Inflammatory macrophage (primary cell): ENCODE results near the gene AJUBA.

Experiments used
- DNase-seq, 2 donors: peaks; one replicate each; pipeline ENCODE4 v3.0.0-alpha.2; 2020 to 2022

Gene AJUBA

DNA sequence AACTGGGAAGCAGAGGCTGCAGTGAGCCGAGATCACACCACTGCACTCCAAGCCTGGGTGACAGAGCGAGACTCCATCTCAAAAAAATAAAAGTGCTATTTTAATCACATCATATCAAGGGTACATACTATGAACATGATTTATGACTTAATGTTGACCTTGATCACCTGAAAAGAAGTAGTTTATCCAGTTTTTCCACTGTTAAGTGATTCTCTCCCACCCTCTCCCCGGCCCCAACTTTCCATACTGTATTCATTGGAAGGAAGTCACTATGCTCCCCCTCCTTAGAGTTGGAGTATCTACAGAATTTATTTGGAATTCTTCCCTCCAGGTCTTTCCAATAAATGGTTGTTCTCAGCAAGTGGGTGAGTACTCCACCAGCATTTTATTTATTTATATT, 50.2 kb downstream of the AJUBA start:
- no peak for DNase-seq

DNA sequence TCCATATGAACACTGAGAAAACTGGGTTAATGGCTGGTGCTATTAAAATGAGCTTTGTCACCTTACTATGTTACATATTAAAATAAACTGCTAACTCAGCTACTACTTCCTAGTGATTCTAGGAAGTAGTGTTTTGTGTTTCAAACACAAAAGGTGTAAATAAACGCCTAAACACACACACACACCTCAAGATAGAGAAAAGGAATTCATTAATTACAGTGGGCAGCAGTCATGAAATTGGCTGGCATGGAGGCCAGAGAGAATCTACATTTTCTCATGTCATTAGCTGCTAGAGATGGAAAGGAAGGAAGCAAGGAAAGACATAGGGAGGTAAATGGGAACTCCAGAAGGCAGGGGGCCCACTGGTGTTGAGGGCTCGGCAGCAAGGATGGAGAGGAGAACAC, 52.4 kb downstream of the AJUBA start:
- DNase-seq, result no peak

DNA sequence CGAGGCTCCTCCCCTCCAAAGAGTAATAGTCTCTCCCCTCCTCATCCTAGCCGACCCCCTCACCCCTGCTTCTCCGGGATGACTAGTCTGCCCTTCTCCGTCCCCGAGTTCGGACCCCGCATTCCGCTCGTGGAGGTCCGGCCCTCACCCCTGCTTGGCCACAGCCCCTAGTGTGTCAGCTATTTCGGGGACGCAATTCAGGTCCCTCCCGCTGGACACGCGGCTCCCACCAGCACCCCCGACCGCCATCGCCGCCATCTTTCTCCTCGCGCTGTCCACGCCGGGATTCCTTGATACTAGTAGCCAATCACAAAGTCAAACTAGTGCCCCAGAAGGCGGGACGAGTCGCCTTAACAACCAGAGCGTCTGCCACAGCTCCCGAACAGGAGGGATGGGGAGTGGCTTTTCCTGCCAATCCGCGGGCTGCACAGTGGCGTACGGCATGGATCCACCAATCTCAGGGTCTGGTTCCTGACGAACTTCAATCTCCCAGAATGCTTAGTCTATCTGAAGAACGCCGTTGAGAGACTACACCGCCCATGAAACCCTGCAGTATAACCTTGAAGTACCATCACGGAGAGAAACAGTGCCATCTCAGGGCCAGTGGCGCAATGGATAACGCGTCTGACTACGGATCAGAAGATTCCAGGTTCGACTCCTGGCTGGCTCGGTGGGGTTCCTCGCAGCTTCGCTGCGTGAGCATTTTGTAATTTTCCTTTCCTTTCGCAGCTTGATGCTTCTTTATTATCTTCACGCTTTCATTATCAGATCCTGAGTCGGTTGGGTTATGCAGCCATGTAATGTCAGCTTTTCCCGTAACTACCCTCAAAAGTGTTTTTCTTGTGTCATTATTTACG, 53.0 kb downstream of the AJUBA start, which contains the start of gene PRMT5:
TSS of gene PRMT5 (minus strand) at position 273 of the 857 bp plus-strand sequence. CDS start at position 258, 15 bp downstream.
- DNase-seq, result peak; percentile 100

DNA sequence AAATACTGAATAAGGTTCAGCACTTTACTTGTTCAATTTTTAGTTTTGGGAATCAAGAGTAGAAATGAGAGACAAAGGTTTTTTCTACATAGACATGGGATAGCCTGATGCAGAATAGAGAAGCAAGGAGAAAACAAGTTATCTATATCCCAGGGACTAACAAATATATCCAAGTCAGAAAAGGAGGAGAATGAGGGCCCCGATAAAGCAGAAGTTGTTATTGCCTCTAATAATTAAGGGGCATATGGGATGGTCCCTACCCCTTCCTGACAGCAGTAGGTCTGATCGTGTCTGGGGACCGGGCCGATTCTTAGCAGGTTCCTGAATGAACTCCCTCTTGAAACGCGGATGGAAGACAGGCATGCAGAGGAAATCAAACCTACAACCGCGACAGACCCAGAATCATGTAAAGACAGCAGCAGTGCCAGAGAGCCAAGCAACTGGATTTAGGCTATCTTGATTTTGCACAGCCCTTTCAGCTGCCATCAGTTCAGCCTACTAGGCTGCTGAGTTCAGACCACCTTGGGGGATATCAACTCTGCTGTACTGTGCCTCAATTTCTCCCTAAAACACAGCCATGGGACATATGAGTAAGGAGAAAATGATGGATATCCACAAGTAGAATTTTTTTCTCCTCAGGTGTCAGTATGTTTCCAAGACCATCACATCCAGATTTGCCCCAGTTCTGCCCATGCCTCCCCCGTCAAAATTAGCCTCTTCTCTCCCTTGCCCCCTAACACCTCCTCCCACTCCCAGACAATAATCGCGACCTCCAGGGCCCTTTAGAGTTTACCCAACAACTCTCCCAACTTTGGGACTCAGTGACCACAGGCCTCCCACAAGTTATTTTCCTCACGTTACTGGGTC, 53.9 kb downstream of the AJUBA start:
- no peak for DNase-seq

DNA sequence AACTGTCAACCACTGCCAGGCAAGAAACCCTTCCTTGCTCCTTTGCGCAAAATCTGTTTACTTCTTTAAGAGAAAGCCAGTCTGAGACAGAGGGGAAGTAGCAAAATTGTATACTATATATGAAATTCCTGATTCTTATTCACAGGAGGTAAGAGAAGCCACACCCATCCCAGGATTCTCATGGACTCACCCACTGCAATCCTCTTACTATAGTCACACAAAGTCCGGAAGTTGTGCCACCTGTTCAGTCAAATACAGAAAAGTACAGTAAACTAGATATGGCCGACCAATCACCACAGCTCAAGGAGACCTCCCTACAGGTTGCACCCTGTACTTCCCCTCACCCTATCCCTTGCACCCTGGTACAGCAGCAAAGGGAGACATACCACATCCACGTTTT, 56.0 kb downstream of the AJUBA start:
- no peak for DNase-seq

DNA sequence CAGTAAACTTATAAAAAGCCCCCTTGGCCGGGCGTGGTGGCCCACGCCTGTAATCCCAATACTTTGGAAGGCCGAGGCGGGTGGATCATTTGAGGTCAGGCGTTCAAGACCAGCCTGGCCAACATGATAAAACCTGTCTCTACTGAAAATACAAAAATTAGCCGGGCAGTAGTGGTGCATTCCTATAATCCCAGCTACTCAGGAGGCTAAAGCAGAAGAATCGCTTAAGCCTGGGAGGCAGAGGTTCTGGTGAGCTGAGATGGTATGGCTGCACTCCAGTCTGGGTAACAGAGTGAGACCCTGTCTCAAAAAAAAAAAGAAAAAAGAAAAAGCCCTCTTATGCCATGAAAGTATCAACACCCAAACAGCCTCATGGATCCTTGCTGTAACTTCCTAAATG, 56.8 kb downstream of the AJUBA start:
- no peak for DNase-seq

DNA sequence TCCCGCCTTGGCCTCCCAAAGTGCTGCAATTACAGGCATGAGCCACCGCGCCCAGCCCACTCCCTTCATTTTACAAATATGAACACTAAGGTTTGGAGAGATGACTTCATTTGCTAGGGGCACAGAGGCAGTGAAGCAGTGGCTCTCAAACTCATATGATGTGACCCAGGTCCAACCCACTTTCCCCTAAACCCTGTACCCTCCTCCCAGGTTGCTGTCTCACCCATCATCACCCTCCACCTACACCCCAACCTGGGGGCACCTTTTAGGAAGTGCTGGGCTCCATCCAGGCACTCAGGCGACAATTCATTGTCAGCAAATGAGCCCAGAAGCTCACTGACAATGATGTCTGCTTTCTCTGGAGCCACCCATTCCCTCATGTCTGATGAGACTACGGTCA, 58.6 kb downstream of the AJUBA start:
- DNase-seq, result no peak

DNA sequence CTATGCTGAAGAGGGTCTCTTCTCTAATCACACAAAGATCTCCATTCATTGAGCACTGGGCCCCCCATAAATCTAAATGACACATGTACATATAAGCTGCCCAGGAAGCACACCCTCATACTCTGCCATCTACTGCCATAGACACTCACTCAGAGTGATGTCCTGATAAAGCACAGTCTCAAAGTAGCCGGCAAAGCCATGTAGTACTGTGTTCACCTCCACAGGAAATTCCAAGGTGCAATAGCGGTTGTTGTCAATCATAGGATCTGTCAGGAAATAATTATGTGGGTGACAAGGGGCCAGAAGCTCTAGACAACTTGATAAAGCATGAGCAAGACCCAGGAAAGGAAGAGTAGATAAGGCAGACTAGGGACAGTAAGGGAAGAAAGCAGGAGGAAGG, 60.1 kb downstream of the AJUBA start:
- no peak for DNase-seq
